Measurements from ENCODE around the gene GARIN6. TPM values are rescaled to one million over a fixed set of nuclear protein-coding genes. Genes with fewer than 3 reads are reported as not detected.
"Not testable (repeated sequence)": the region's sequence is repeated elsewhere in the genome, so short reads cannot be mapped to it uniquely, and the experiment has no call there.

Gene GARIN6
- not detected for polyA plus RNA-seq (ENCODE audit: insufficient read length)

DNA sequence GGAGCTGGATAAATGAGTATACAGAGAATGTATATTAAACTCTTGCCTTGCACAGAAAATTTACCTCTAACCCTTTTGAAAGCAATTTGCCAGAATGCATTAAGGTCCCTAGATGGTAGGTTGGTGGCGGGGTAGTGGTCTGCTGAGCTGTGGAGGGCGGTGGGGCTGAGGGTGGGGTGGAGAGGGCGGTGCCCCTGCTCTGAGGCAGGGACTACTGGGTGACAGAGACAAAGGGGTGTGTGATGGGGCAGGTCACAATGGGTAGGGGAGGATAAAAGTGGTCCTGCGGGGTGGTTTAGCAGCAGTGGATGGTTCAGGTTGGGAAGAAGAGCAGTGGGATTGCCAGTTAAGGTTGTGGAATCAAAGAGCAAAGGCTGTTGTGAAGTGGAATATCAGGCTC is at the start of gene GARIN6:
GARIN6 (plus strand) TSS at position 301 of the 400 bp plus-strand sequence. CDS start 422 bp downstream, outside the sequence.
- DNase-seq (ENCODE audit: low read depth): no peak

DNA sequence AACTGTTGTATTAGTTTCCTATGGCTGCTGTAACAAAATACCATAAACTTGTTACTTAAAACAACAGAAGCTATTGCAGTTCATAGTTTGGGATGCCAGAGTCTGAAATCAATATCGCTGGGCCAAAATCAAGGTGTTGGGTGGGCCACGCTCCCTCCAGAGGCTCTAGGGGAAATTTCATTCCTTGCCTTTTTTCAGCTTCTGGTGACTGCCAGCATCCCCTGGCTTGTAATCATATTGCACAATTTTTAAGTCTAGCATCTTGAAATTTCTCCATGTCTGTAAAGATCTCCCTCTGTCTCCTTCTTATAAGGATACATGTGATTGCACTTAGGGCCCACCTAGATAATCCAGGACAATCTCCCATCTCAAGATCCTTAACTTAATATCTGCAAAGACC is 48.8 kb upstream of the GARIN6 start:
- DNase-seq (ENCODE audit: low read depth): no peak

DNA sequence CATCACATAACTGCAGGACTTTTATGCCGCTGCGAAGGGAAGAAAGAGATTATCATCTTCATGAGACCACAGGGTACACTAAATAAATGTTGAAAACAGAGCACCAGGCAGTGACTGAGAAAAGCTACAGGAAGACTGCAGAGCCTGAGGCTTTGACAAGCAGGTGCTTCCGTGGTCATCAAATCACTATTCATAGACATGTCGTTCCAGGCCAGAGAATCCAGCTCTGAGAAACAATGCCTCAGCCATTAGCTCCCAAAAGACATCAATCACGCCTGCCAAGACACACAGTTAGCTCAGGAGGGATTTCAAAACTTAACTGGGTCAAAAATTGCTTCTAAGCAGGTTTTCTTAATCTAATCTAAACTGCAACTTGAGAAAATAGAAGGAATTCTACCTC is 47.2 kb upstream of the GARIN6 start:
- no peak for DNase-seq (ENCODE audit: low read depth)

DNA sequence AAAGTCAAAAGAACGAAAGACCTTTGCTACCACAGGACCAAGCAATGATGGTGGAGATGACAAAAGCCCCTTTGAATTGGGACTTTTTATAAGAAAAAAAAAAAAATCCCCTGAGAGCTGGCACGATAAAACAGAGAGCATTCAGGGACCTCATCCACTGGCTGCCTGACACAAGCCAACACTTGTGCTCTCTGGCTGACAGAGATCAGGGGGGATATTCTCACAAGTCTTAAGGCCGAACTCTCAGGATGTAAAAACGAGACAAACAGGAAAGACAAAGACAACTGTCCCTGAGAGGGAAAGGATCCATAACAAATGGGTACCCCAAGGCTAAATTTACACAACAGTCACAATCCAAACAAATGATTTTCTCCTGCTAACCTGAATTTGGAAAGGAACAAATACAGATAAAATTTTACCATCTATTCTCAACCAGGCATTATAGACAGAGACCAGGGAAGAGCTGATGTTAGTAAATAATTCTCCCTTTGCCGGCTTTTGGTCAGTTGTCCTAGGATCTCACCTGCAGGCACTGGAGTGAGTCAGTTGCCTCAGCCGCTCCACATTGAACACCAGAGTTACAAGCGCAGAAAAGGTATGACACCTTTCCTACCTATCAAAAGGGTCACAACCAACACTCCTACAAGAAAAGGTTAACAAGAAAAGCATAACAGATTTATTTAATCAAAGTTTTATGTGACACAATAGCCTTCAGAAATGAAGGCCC is 37.9 kb upstream of the GARIN6 start:
- no peak for DNase-seq (ENCODE audit: low read depth)

DNA sequence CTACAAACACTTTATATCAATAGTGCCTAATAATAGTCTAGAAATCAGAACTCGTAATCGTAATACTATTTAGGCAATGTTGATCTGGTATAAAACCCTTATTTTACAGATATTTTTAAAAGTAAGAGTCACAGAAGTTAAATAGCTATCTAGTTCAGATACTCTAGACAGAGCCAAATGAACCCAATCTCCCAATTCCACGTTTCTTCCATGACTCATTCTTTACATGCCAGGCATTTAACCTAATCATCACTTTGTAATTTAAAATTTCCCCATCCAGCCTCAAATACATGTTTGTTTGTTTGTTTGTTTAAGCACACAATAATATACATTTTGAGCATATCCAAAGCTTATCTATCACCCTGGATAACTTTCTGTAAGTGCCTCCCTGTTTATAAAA is 36.4 kb upstream of the GARIN6 start:
- no peak for DNase-seq (ENCODE audit: low read depth)

DNA sequence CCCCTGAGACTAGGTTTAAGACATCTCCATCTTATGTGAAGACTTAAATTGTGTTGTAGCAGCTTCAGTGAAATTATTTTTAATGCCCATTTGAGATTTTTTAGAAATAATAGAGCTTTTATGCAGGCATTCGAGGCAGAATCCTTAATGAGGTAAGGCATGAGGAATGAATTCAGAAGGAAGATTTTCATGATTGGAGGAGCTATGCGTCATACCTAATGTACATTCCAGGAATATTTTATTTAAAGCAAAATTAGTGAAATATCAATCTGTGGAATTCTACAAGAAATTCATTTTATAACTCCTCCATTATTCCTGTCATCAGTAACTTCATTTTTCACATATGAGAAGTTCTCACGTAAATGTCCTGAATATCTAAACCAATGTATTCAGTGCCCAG is 36.0 kb upstream of the GARIN6 start:
- DNase-seq (ENCODE audit: low read depth): no peak

DNA sequence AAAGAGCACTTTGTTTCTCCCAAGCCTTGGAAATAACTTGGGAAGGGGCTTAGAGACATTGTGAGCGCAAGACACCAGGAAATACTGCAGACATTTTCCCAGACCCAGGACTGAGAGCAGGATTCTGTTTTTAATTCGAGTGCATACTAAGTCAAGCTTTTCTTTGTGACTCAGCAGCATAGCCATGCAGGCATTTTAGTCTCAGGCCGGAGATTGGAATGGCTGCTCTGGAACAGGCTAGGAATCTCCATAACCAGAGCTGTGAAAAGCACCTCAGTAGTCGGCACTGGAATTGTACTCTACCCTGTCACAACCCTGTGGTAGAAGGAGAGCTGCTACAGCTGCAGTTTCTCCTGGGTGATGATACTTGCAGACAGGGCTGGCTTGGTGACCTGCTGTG is 28.9 kb upstream of the GARIN6 start:
- no peak for DNase-seq (ENCODE audit: low read depth)

DNA sequence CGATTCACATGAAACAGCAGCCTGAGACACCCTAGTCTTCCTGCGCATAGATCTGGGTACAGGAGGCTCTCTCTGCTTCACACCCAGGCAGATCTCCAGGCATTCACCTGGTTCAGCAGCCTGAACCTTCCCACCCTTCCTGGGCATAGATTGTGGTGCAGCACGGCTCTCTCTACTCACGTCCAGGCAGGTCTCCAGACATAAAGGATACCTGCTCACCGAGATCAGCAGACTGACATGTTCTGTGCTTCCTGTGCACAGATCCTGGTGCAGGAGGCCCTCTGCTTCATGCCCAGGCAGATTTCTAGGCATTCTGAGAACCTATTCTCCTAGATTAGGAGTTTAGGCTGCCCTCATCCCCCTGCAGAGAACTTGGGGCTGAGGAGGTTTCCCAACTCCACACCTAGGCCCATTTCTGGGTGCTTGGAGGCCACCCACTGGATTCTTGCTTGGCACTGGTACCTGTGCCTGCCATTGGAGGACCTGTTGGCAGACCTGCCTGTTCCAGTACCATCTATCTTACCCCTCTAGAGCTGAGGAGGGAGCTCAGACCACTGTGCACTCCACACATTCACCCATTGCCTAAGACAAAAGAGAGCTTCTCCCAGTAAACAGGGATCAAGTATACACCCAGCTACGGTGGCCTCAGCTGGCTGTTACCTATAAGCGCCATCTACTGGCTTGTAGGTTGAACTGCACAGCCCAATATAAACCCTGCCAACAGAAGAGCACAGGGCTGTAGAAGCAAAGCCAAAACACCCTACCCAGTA is 28.0 kb upstream of the GARIN6 start:
- no peak for DNase-seq (ENCODE audit: low read depth)

DNA sequence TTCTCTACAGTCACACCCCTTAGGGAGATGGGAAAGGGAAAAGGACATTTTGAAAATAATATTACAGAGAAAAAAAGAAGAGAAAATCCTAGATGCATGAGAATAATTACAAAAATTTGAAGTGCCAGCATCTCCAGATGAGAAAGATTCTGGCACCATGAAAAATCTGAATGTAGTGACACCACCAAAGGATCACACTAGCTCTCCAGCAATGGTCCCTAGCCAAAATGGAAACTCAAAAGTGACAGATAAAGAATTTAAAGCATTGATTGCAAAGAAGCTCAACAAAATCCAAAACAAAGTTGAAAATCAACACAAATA is 27.4 kb upstream of the GARIN6 start:
- DNase-seq (ENCODE audit: low read depth): no peak

DNA sequence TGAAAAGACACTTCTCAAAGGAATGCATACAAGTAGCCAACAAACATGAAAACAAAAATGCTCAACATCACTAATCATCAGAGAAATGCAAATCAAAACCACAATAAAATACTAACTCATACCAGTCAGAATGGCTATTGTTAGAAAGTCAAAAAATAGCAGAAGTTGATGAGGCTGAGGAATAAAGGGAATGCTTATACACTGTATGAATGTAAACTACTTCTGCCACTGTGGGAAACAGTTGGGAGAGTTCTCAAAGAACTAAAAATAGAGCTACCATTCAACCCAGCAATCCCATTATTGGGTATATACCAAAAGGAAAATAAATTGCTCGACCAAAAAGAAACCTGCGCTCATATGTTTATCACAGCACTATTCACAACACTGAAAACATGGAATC is 23.0 kb upstream of the GARIN6 start:
- not testable (repeated sequence) for DNase-seq (ENCODE audit: low read depth)

DNA sequence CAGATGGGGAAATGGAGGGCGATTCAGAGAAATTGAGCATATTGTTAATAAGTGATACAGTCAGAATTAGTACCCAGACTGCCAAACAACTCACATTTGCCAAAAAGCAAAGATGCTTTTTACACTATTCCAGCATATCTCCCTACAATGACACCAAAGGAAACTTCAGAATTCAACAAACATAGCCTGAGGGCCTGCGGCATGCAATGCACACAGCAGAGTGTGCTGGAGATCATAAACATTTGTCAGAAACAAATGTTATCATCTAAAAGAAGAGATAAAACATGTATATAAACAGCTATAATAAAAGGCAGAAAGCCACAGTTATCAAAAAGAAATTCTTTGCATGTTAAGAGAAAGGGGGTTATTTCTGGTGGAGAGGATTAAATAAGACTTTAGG is 20.1 kb upstream of the GARIN6 start:
- no peak for DNase-seq (ENCODE audit: low read depth)

DNA sequence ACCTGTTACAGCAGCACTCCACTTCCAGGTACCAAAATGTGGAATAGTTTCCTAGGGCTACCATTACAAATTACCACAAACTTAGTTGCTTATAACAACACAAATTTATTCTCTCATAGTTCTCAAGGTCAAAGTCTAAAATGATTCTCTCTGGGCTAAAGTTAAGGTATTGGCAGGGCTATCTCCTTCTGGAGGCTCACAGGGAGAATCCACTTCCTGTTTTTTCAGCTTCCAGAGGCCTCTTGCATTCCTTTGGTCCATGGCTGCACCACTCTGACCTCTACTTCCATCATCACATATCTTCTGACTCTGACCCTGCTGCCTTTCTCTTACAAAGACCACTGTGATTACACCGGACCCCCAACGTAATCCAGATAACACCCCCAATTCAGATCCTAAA is 2.9 kb upstream of the GARIN6 start:
- DNase-seq (ENCODE audit: low read depth): no peak

DNA sequence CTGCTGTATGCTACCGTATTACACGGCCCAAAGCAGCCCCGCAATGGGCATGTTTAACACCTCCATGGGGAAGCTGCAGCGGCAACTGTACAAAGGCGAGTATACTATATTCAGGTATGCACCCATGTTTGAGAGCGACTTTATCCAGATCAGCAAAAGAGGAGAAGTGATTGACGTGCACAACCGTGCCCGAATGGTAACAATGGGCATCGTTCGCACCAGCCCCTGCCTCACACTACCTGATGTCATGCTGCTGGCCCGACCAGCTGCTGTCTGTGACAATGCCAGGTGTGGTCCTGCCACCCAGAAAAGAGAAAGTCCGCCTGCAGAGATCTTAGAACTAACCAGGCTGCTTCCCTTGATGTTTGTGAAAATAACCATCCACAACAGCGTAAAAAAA is 630 bp downstream of the GARIN6 start:
- DNase-seq (ENCODE audit: low read depth): no peak

DNA sequence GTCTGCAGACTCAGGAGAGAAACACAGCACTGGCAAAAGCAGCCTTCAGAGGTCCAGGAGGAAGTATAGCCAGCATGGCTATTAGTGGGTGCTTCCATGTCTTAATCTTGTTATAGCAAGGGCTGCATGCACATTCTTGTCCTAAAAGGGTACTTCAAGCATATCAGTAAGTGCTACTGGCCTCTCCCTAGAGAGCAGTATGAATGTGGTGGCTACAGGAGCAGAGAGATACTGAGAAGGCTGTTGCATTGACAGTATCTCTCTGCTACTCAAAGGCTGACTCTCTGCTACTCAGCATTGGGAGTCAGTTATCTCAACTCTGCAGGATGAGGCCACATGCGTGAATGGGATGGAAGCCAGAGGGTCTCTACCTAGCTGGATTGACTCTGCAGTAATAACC is 2.0 kb downstream of the GARIN6 start:
- DNase-seq (ENCODE audit: low read depth): no peak

DNA sequence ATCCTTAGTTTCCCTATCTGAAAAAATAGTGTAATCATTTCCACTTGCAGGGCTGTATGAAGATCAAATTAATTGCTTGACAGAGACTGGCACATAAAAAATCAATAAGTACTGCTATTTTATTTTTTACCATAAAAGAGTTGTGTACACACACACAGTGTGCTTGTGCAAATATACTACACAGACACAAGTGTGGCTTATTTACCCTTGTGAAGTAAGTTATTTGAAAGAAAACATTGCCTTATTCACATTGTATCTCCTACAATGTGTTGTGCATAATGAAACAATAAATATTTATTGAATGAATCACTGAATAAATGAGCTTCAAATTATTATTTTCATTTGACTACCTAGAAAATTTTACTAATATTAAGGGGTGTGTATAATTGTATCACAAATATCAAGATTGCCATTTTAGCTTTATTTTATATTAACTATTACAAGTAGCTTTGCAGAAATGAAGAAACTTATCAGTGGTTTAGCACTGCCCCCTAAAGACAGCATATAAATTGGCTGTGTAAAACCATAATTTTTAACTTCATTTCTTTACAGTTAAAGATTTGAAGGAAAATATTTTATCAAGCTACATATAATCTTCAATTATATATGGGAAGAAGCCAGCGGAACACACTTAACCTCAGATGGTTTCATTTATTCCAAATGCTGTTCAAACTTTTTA is 11.3 kb downstream of the GARIN6 start:
- no peak for DNase-seq (ENCODE audit: low read depth)

DNA sequence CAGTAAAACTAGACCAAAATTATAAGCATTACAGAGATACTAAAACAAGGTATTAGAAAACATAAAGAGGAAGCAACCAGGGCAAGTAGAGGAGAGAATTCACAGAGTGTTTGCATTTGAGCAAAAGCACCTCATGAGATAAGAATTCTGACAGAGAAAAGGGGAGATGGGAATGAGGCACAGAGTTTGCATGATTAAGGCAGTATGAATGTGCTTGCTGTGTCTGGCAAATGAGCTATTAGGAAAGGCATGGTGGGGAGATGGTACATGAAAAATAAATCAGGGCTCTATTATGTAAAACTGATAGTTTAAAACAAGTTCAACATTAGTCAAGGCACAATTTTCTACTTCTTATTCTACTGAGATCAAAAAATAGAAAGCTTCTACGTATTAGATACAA is 23.1 kb downstream of the GARIN6 start:
- no peak for DNase-seq (ENCODE audit: low read depth)

DNA sequence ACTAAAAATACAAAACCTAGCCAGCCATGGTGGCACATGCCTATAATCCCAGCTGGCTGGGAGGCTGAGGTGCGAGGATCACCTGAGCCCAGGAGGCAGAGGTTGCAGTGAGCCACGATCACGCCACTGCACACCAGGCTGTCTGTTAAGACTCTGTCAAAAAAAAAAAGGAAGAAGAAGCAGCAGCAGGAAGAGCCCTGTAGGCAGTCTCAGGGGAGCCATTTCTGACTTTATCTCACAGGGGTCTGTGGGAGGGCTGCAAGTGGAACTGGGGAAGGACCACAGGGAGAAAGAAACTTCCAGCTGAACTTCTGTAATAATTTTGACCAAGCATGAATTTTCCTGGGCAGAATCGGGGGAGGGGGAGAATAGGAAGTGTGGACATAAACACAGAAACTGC is 32.7 kb downstream of the GARIN6 start:
- DNase-seq (ENCODE audit: low read depth): no peak

DNA sequence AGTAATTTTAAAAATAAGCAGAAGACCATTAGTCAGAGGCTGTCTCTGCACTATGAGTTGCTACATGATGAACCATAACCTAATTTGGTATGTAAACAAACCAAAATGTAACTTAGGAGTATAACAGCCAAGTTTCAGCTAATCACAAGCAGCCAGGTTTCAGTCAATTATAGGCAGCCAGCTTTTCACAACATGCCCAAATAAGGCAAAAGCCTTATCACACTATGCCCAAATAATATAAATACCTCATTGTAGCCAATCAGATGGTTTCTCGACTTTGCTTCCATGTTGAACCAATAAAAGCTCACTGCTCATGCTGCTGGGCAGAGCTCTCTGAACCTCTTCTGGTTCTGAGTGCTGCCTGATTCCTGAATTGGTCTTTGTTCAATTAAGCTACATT is 38.6 kb downstream of the GARIN6 start:
- no peak for DNase-seq (ENCODE audit: low read depth)

DNA sequence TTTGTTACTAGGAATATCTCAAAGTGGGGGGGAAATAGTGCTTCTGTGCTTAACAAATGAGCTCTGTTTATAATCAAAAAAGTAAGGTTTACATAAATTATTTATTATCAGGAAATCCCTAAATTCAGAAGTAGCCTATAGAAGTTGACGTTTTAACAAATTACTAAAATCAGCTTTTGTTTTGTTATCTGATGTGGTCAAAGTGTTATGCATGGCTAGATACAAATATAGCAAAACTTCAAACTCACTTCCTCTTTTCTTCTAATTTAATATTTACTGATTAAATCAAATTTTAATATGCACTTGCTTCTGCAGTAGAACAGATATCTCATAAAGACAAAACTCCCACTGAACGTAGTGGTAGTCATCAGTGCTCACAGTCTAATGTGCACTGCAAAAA is 47.5 kb downstream of the GARIN6 start:
- DNase-seq (ENCODE audit: low read depth): no peak
